H1 (cell line): Measurements from ENCODE around the gene DSCAM. TPM values are rescaled to one million over a fixed set of nuclear protein-coding genes. Genes with fewer than 3 reads are reported as not detected.

Experiments used
- CTCF ChIA-PET: fragments of 300-600 bp; sonication (Branson Sonifier 250); formaldehyde crosslinking; loops from one replicate; lab custom pipeline; 2021; ENCODE audit not compliant: partially characterized antibody; lab: Charles Lee
- POLR2A ChIA-PET: fragments of 300-600 bp; sonication (Branson Sonifier 250); formaldehyde crosslinking; loops from one replicate; lab custom pipeline; 2021; ENCODE audit warnings: inconsistent platforms; ENCODE audit not compliant: partially characterized antibody; lab: Charles Lee
- DNase-seq, 2 experiments: peaks; one replicate each; pipeline versions ENCODE4 v3.0.0 to v3.0.0-alpha.2; 2010 to 2022; ENCODE audit warnings: low spot score in 2 of 2, low read depth in 1 of 2, mixed read lengths in 1 of 2
- FAIRE-seq: peaks from 2 replicates; lab custom pipeline; 2011; peaks lifted over from hg19 to GRCh38; lab: Jason Lieb, UNC
- H2AFZ ChIP-seq: 2 replicates; pipeline ENCODE4 v1.8.1; 2012; ENCODE audit warnings: low read length, inconsistent platforms
- H2AK5ac ChIP-seq: 2 replicates; pipeline ENCODE4 v1.6.1; 2013; ENCODE audit warnings: low read depth, low read length
- H2BK120ac ChIP-seq: replicated peaks from 2 replicates; pipeline ENCODE3; 2013; ENCODE audit warnings: low read depth, low read length, inconsistent platforms
- H2BK12ac ChIP-seq: 2 replicates; pipeline ENCODE4 v1.6.1; 2013; ENCODE audit warnings: low read depth, low read length
- H2BK15ac ChIP-seq: 2 replicates; pipeline ENCODE4 v1.6.1; 2013; ENCODE audit warnings: low read length
- H2BK20ac ChIP-seq: 2 replicates; pipeline ENCODE4 v1.6.1; 2013; ENCODE audit warnings: low read length
- H2BK5ac ChIP-seq: 2 replicates; pipeline ENCODE4 v1.6.1; 2013; ENCODE audit warnings: low read depth, low read length
- H3K14ac ChIP-seq: 2 replicates; pipeline ENCODE4 v1.6.1; 2013; ENCODE audit warnings: inconsistent platforms; ENCODE audit not compliant: insufficient read length
- H3K18ac ChIP-seq: 2 replicates; pipeline ENCODE4 v1.6.1; 2013; ENCODE audit warnings: low read length; ENCODE audit errors: extremely low read depth
- H3K23ac ChIP-seq: 2 replicates; pipeline ENCODE4 v1.6.1; 2013; ENCODE audit warnings: inconsistent platforms; ENCODE audit not compliant: insufficient read length
- H3K23me2 ChIP-seq: 2 replicates; pipeline ENCODE4 v1.6.1; 2013; ENCODE audit warnings: low read depth, low read length
- H3K27ac ChIP-seq: 2 replicates; pipeline ENCODE4 v1.6.1; 2011; ENCODE audit warnings: low read depth, low read length, inconsistent platforms
- H3K27me3 ChIP-seq, 4 experiments: replicated peaks in 1 of 4; 1 replicate in 1 of 4; 2 replicates in 3 of 4; pipeline versions ENCODE4 v1.6.1 to v1.8.1; 2011 to 2013; ENCODE audit warnings: low read length in 3 of 4, mild to moderate bottlenecking in 3 of 4, inconsistent platforms in 2 of 4, mixed read lengths in 2 of 4, moderate library complexity in 1 of 4; ENCODE audit not compliant: control insufficient read depth in 3 of 4, insufficient read depth in 3 of 4; ENCODE audit errors: extremely low read depth in 1 of 4
- H3K36me3 ChIP-seq, 4 experiments: 2 replicates each; pipeline versions ENCODE4 v1.6.1 to v1.8.1; 2011 to 2013; ENCODE audit warnings: mild to moderate bottlenecking in 4 of 4, low read length in 3 of 4, moderate library complexity in 2 of 4, control low read depth in 1 of 4, inconsistent platforms in 1 of 4; ENCODE audit not compliant: insufficient read depth in 4 of 4, control insufficient read depth in 2 of 4
- H3K4ac ChIP-seq: replicated peaks from 2 replicates; pipeline ENCODE3; 2013; ENCODE audit warnings: low read length, low read depth, mixed read lengths, inconsistent platforms; ENCODE audit not compliant: insufficient read length
- H3K4me1 ChIP-seq, 4 experiments: replicated peaks in 1 of 4; 1 replicate in 1 of 4; 2 replicates in 3 of 4; pipeline versions ENCODE4 v1.6.1 to v1.8.1; 2011 to 2013; ENCODE audit warnings: low read length in 3 of 4, inconsistent platforms in 2 of 4, mixed read lengths in 1 of 4; ENCODE audit not compliant: insufficient read depth in 4 of 4, control insufficient read depth in 3 of 4
- H3K4me2 ChIP-seq, 2 experiments: 2 replicates each; pipeline versions ENCODE4 v1.6.1 to v1.8.1; 2011 to 2013; ENCODE audit warnings: low read depth in 2 of 2, low read length in 2 of 2, control low read depth in 1 of 2, inconsistent platforms in 1 of 2, mild to moderate bottlenecking in 1 of 2; ENCODE audit not compliant: insufficient read depth in 1 of 2
- H3K4me3 ChIP-seq, 4 experiments: fragments of 200-600, 300-600 bp in 1 of 4; sonication (generic), shearing (Covaris generic), sonication (Bioruptor Twin) in 1 of 4; 2 replicates each; pipeline versions ENCODE4 v1.5.1 to v1.8.1; 2011 to 2016; ENCODE audit warnings: low read length in 4 of 4, low read depth in 3 of 4, control low read depth in 2 of 4, inconsistent platforms in 2 of 4, mild to moderate bottlenecking in 2 of 4, mixed read lengths in 1 of 4, moderate library complexity in 1 of 4; ENCODE audit not compliant: insufficient read depth in 2 of 4; ENCODE audit errors: extremely low read depth in 1 of 4
- H3K56ac ChIP-seq: replicated peaks from 2 replicates; pipeline ENCODE3; 2013; ENCODE audit warnings: low read depth, mild to moderate bottlenecking, mixed read lengths, low read length, inconsistent platforms; ENCODE audit not compliant: insufficient read length
- H3K79me1 ChIP-seq: 2 replicates; pipeline ENCODE4 v1.6.1; 2013; ENCODE audit warnings: low read depth, low read length, control low read depth
- H3K79me2 ChIP-seq, 2 experiments: 2 replicates each; pipeline versions ENCODE4 v1.6.1 to v1.8.1; 2012 to 2013; ENCODE audit warnings: low read length in 2 of 2, mild to moderate bottlenecking in 2 of 2, inconsistent platforms in 1 of 2; ENCODE audit not compliant: insufficient read depth in 2 of 2, control insufficient read depth in 1 of 2
- H3K9ac ChIP-seq, 4 experiments: replicated peaks in 1 of 4; 1 replicate in 1 of 4; 2 replicates in 3 of 4; pipeline versions ENCODE4 v1.6.1 to v1.8.1; 2011 to 2013; ENCODE audit warnings: low read depth in 3 of 4, low read length in 3 of 4, control low read depth in 2 of 4, mild to moderate bottlenecking in 2 of 4, moderate library complexity in 2 of 4, inconsistent platforms in 1 of 4; ENCODE audit errors: extremely low read depth in 1 of 4
- H3K9me3 ChIP-seq, 2 experiments: 2 replicates each; pipeline versions ENCODE4 v1.6.1 to v1.8.1; 2012 to 2013; ENCODE audit warnings: mild to moderate bottlenecking in 2 of 2, moderate library complexity in 2 of 2, control low read depth in 1 of 2, inconsistent platforms in 1 of 2, low read depth in 1 of 2, low read length in 1 of 2, mixed read lengths in 1 of 2; ENCODE audit not compliant: insufficient read depth in 2 of 2
- H4K20me1 ChIP-seq, 2 experiments: replicated peaks in 1 of 2; 2 replicates each; pipeline versions ENCODE3 to v1.8.1; 2011 to 2013; ENCODE audit warnings: inconsistent platforms in 2 of 2, low read length in 2 of 2, mild to moderate bottlenecking in 1 of 2; ENCODE audit not compliant: insufficient read depth in 2 of 2, control insufficient read depth in 1 of 2
- H4K5ac ChIP-seq: 2 replicates; pipeline ENCODE4 v1.6.1; 2013; ENCODE audit warnings: low read length, low read depth, mixed read lengths, inconsistent platforms; ENCODE audit not compliant: insufficient read length
- H4K8ac ChIP-seq: 2 replicates; pipeline ENCODE4 v1.8.0; 2013; ENCODE audit warnings: mild to moderate bottlenecking, moderate library complexity, low read length, inconsistent platforms; ENCODE audit not compliant: insufficient read depth; ENCODE audit errors: extremely low read depth
- H4K91ac ChIP-seq: replicated peaks from 2 replicates; pipeline ENCODE3; 2013; ENCODE audit warnings: low read length, mixed read lengths, inconsistent platforms; ENCODE audit not compliant: insufficient read length
- WGBS, 2 experiments: shearing (Covaris generic) in 1 of 2; methylation state at CpG; one replicate each; pipeline versions ENCODE4 v1.1.6 to v1.1.7; 2013 to 2015; ENCODE audit warnings: low lambda C conversion rate in 2 of 2, mixed read lengths in 2 of 2, inconsistent platforms in 1 of 2, low coverage in 1 of 2, missing lambda C conversion rate in 1 of 2; ENCODE audit not compliant: insufficient replicate concordance in 2 of 2, insufficient coverage in 1 of 2, insufficient read length in 1 of 2; ENCODE audit errors: extremely low coverage in 1 of 2, missing lambda C conversion rate in 1 of 2; 5-methylcytosine and 5-hydroxymethylcytosine counted together
- polyA plus RNA-seq, 7 experiments: library from polyadenylated mRNA; depleted of rRNA in 3 of 7; stranded (reverse) in 5 of 7; unstranded in 2 of 7; fragments of >200 nt in 5 of 7; fragments of 200-250 nt in 2 of 7; gene quantifications; 1 replicate in 5 of 7; 2 replicates in 1 of 7; 4 replicates in 1 of 7; pipeline versions ENCODE4 v1.2.1 to v1.2.3, GENCODE V29; 2011 to 2013; ENCODE audit warnings: missing spikeins in 2 of 7, mixed read lengths in 2 of 7
- total RNA-seq: library from RNA; stranded (reverse); fragmentation: NEBNext Ultra II Directional; extraction: Animal tissue kit (Norgen Biotek cat#: 25700); gene quantifications from 2 replicates; pipeline ENCODE4 v1.2.1, GENCODE V29; 2021

DSCAM gene
- total and polyA plus RNA-seq, 2 of the 8 experiments (the other 6 are each of a cell fraction or from before 2014, with no cell fraction given) = 0.02 to 0.15 TPM

GRCh38 chr21:40792691-40793456, 54.1 kb downstream of the DSCAM start:
- H4K8ac ChIP-seq = no peak overlapping the region
- H2BK5ac ChIP-seq = no peak overlapping the region
- no peak overlapping the region for H3K23ac ChIP-seq
- H3K79me1 ChIP-seq = no peaks in the 10 kb centered on the region
- no peak overlapping the region for H3K27ac ChIP-seq
- H3K9ac ChIP-seq = no peak overlapping the region
- H3K79me2 ChIP-seq = no peaks in the 10 kb centered on the region
- no peak overlapping the region for H2BK12ac ChIP-seq
- ChIA-PET CTCF (interaction anchor here (0.6 to 1.6 kb wide), 2 partner anchors 9 to 173 kb away, joined by 3 to 5 read pairs; no protein-coding TSS in a partner anchor), POLR2A (no interaction called here)
- H3K36me3 ChIP-seq = no peaks in the 10 kb centered on the region
- no peak overlapping the region for H2BK20ac ChIP-seq
- FAIRE-seq (no peak), DNase-seq (no peak)
- no peaks in the 10 kb centered on the region for H3K27me3 ChIP-seq
- 90% methylated on average over 4 of the region's 4 CpGs; no CpG with 5 or more reads in 1 of the 2 experiments for WGBS, 2 experiments
- H2AK5ac ChIP-seq = no peak overlapping the region
- H2BK15ac ChIP-seq = no peak overlapping the region
- no peaks in the 10 kb centered on the region for H3K9me3 ChIP-seq
- H4K91ac ChIP-seq = no peak overlapping the region
- H3K23me2 ChIP-seq = no peaks in the 10 kb centered on the region
- no peak overlapping the region for H3K14ac ChIP-seq
- H4K5ac ChIP-seq = no peak overlapping the region
- H2BK120ac ChIP-seq = no peak overlapping the region
- no peak overlapping the region for H3K4ac ChIP-seq
- no peaks in the 10 kb centered on the region for H4K20me1 ChIP-seq
- H3K4me3 ChIP-seq = no peak overlapping the region
- no peak overlapping the region for H3K18ac ChIP-seq
- H2AFZ ChIP-seq = no peak overlapping the region
- no peaks in the 10 kb centered on the region for H3K4me1 ChIP-seq
- H3K4me2 ChIP-seq = no peak overlapping the region
- no peak overlapping the region for H3K56ac ChIP-seq
